Germinal center (tissue), 1 donor: Measurements from ENCODE around the gene IKBIP.
"Not testable (repeated sequence)": the region's sequence is repeated elsewhere in the genome, so short reads cannot be mapped to it uniquely, and the experiment has no call there.

ENCODE experiments used
- DNase-seq: peaks from one replicate; pipeline ENCODE4 v3.0.0; 2012; ENCODE audit warnings: mixed read lengths, low spot score

IKBIP gene, protein sequence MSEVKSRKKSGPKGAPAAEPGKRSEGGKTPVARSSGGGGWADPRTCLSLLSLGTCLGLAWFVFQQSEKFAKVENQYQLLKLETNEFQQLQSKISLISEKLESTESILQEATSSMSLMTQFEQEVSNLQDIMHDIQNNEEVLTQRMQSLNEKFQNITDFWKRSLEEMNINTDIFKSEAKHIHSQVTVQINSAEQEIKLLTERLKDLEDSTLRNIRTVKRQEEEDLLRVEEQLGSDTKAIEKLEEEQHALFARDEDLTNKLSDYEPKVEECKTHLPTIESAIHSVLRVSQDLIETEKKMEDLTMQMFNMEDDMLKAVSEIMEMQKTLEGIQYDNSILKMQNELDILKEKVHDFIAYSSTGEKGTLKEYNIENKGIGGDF

GRCh38 chr12:98644712-98645571 is at the start of gene IKBIP, which contains the start of gene APAF1:
Gene IKBIP, minus strand, starts transcription at chr12:98644788. Its CDS starts 87 bp downstream, at chr12:98644701.
Gene APAF1, plus strand, starts transcription at chr12:98645290. Its CDS starts 3,070 bp downstream, at chr12:98648360.
- DNase-seq: peak; percentile 96

GRCh38 chr12:98691351-98691750 is 46.8 kb upstream of the IKBIP start:
- DNase-seq: no peak

GRCh38 chr12:98686603-98687002 is 42.0 kb upstream of the IKBIP start:
- DNase-seq: no peak

DNA sequence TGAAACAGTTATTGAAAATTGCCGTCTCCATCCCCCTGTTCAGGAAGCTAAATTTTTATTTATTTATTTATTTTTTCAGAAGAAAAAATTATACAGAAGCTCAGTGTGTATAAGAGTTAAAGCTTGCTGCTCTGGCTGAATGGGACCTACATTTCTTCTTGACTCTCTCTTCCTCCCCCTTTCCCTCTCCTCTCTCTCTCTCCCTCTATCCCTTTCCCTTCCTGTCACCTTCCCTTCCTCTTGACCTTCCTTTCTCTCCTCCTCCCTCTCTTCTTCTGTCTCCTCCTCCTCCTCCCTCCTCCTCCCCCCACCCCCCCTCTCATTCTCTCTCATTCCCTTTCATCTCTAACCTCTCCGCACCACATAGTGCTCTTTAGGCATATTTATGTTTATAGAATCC is 39.6 kb upstream of the IKBIP start:
- no peak for DNase-seq

DNA sequence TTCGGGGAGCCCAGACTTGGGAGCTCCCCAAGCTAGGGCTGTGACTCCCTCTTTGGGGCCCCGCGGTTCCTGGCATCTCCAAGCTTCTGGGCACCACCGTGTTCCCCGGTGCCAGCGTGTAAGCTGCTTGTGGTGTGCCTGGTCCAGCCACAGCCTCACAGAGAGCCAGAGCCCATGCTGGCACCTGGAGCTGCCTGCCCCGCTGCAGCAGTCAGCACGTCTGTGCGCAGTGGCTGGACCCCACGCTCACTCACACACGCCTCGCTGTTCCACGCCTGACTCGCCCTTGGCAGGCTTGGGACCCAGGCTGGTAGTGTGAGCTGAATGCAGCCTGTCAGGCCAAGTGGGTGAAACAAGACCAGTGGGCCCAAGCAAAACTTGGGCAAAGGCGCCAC is 35.0 kb upstream of the IKBIP start:
- DNase-seq: no peak

DNA sequence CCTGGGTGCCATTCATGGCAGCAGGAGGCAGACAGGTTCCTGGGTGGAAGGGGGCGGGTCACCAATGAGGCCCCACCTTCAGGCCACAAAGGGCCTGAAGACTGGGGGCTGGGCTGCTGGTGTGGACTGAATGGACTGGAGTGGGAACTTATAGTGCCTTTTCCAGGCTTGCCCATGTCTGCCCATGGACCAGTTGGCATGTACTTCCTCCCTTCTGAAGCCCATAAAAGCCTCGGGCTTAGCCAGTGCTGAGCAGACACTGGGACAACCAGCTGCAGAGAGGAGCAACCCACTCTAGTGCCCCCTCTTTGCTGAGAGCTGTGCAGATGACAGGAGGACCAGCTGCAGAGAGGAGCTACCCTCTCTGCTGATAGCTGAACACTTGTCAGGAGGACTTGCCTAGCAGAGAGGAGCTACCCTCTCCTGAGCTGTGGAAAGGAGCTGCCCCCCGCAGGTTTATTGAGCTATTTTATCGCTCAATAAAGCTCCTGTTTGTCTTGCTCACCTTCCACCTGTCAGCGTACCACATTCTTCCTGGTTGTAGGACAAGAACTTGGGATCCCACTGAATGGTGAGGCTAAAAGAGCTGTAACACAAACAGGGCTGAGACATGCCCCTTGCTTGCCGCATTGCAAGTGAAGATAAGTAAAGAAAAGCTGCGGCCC is 34.5 kb upstream of the IKBIP start:
- DNase-seq: no peak

- DNase-seq: no peak
These were observed 33.8 kb upstream of the IKBIP start for GRCh38 chr12:98678236-98678945.

- DNase-seq: no peak
These were observed 30.3 kb upstream of the IKBIP start for GRCh38 chr12:98674841-98675240.

DNA sequence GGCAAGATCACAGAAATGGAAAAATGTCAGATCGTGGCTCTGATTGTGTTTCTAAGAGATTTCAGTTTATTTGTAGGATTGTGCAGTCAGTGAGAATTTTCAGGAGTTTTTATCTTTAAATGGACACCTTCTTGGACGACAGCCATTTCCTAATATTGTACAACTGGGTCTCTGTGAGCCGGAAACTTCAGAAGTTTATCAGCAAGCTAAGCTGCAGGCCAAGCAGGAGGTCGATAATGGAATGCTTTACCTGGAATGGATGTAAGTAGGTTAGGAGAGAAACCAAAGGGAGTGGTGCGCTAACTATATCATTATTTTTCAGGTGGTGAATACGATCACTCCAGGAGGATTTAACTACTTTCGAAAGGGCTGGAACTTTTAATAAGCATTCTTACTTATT is 26.9 kb upstream of the IKBIP start:
- DNase-seq: no peak

GRCh38 chr12:98669751-98670150 is 25.2 kb upstream of the IKBIP start:
- DNase-seq: no peak

DNA sequence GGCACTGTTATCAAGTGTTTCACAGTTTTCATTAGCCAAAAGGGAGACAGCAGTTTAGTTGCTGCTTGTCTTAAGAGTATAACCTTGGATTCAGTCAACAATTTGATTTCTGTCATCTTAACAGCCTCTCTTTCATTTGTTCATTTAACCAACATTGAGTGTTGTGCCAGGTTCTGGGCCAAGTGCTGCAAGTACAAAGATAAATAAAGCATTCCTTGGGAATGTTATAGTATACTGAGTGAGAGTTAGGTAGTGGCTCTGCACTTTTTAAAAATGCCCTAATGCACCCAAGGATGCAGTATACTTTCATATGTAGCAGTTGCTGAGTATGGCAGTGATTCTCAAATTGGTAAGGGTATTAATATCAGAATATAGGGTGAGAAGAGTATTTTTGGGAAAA is 15.9 kb upstream of the IKBIP start:
- DNase-seq: no peak

DNA sequence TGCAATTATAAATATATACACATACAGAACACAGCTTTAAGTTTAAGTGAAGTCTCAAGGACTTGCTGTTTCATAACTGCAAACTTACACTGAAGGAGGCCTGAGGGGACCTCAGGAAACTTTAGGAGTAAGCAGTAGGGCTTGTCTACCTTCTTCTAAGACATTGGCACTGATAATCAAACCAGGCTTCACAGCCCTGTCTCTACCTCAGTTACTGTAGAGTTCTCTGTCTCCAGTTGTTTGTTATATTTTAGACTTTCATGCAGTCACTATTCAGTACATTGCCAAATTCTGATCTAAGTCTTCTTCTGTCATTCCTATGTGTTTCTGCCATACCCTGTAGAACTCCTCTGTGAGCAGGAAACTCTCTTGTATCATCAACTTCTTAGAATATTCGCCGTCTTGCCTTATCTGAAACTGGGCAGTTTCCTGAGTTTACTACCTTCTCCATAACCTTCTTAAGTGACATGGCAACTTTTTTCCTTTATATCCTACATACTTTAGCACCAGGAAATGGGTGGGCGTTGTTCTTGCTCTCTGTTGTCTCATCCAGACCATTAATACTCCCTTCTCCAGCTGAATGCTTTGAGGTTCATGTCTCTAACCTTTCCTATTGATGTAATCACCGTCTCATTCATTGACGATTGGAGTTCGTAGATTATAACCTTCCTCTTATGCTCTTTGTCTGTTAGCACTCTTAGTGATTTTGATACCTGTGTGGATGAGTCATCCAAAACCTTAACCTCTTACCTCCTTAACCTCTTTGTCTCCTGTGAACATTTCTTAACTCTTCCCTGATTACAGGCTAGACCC is 11.9 kb upstream of the IKBIP start:
- no peak for DNase-seq

- peak; percentile 36 for DNase-seq
These were observed 9.4 kb upstream of the IKBIP start for GRCh38 chr12:98653866-98654493.

- DNase-seq: no peak
These were observed 6.7 kb upstream of the IKBIP start for GRCh38 chr12:98651328-98651727.

DNA sequence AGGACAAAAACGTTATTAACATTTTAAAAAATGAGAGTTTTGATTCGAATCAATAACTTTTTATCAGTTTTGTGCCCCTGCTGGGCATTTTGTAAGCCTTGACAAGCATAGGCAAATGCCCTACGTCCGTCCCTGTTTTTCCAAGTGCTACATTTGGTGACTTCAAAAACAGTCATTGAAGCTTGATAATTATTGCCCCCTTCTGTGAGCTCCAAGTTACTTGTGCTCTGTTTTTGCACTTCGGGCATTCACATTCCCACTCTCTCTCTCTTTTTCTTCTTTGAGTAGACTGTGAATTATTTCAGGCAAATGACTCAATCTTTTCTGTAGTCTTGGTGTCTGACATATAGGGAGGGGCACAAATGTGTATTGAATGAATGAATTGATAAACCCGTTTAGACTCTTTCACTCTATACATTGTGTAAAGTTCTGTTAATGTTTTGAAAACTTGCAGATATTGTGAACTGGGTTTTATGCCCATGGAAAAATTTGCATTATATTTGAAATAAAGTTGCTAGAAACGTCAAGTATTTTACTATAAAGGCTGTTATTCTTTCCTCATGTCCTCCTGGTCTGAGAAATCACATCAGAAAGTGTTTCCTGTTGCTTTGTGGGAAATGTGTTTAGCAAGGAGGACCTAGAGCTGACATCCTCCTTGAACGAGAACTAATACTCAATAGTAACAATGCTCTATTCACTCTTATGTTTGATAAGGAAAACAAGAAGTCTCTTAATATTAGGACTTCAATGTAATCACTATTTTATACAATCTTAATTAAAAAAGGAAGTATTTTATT is 1.9 kb upstream of the IKBIP start:
- DNase-seq: no peak

DNA sequence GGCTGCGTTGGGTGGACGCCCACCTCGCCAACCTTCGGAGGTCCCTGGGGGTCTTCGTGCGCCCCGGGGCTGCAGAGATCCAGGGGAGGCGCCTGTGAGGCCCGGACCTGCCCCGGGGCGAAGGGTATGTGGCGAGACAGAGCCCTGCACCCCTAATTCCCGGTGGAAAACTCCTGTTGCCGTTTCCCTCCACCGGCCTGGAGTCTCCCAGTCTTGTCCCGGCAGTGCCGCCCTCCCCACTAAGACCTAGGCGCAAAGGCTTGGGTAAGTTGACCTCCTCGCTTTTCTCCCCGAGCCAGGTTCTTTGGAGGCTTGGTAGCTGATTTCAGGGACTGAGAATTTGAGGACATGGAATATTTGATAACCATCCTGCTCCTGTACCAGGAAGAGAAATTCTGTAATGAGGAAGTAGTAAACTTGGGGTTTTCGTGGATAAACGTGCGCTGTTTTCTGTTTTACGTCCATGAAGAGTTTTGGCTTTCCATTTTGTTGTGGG is 1.0 kb upstream of the IKBIP start:
- DNase-seq: peak; percentile 9

DNA sequence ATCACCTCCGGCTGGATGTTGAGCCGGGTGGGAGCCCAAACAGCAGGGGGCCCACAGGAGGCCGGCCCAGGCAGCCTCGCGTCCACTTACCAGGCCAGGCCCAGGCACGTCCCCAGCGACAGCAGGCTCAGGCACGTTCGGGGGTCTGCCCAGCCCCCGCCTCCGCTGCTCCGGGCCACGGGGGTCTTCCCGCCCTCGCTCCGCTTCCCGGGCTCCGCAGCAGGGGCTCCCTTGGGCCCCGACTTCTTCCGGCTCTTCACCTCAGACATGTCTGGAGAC is 216 bp downstream of the IKBIP start:
- no peak for DNase-seq

GRCh38 chr12:98642801-98643200 is 1.8 kb downstream of the IKBIP start:
- DNase-seq: not testable (repeated sequence)

DNA sequence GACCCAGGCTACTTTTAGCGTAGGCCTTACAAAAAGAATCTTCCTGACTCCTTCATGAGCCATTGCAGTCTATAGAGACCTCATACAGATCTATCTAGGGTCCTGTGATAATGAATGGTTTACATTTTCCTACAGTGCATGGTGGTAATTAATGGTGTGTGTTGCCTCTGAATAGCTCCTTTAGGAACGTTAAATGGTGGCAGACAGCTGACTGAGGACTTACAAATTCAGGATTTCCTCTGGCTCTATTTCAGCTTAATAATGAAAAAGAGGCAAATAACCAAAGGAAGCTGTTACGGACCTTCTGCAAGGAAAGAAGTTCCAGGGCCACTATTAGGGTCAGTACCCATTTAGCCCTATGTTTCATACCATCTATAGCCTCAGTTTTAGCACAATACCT is 5.1 kb downstream of the IKBIP start:
- DNase-seq: no peak

DNA sequence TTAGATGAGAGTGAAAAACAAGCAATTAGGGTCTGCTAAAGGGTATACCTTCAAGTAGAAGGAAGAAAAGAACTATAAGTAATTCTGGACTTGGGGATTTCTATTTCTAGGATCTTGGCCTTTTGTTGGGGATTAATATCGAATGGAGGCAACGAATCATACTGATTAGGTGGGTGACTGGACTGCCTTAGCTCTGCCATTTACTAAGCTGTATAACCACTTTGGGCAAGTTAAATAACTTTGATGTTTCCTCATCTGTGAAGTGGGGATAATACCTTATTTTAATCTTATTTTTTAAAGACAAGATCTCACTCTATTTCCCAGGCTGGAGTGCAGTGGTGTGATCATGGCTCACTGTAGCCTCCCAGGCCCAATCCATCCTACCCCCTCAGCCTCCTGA is 6.6 kb downstream of the IKBIP start:
- no peak for DNase-seq
